HEK293 (cell line): Measurements from ENCODE around the gene PTGES2.

Source experiments
- CTCF ChIA-PET: fragments of 350-600 bp; formaldehyde crosslinking; extraction: SDS; loops from one replicate; lab custom pipeline; 2021; ENCODE audit warnings: antibody characterized with exemption; lab: Yijun Ruan, JAX
- POLR2A ChIA-PET: fragments of 300-600 bp; formaldehyde crosslinking; extraction: SDS; loops from one replicate; lab custom pipeline; 2020; ENCODE audit warnings: antibody characterized with exemption, inconsistent platforms; lab: Yijun Ruan, JAX
- H3K27ac ChIP-seq: fragments of 200-500 bp; sonication (Bioruptor generic); 2 replicates; pipeline ENCODE4 v1.5.1; 2014; ENCODE audit warnings: low read depth, low read length, control low read depth, inconsistent platforms; ENCODE audit errors: extremely low read depth
- H3K36me3 ChIP-seq, 2 experiments: fragments of 200-500 bp in 1 of 2; sonication (Bioruptor generic) in 1 of 2; 1 replicate in 1 of 2; 2 replicates in 1 of 2; pipeline ENCODE4 v1.5.1; 2014 to 2017; ENCODE audit warnings: inconsistent platforms in 2 of 2, low read length in 2 of 2; ENCODE audit not compliant: control insufficient read depth in 2 of 2, insufficient read depth in 1 of 2
- H3K4me1 ChIP-seq: fragments of 200-500 bp; sonication (Bioruptor generic); 2 replicates; pipeline ENCODE4 v1.5.1; 2014; ENCODE audit warnings: mild to moderate bottlenecking, low read length, inconsistent platforms; ENCODE audit not compliant: control insufficient read depth, insufficient read depth
- H3K4me3 ChIP-seq: 2 replicates; pipeline ENCODE4 v1.5.1; 2011; ENCODE audit warnings: low read depth, mild to moderate bottlenecking, control low read depth, low read length, moderate library complexity
- H3K9me3 ChIP-seq: fragments of 200-500 bp; sonication (Bioruptor generic); 2 replicates; pipeline ENCODE4 v1.5.1; 2014; ENCODE audit warnings: low read depth, low read length, inconsistent platforms; ENCODE audit not compliant: control insufficient read depth, insufficient read depth
- ATF2 ChIP-seq: fragments of 450-650 bp; formaldehyde crosslinking; IDR thresholded peaks from 2 replicates; pipeline ENCODE4 v1.5.1; 2016; ENCODE audit warnings: missing biosample characterization, missing genetic modification characterization, low read depth
- FEZF1 ChIP-seq: fragments of 450-650 bp; formaldehyde crosslinking; IDR thresholded peaks from 2 replicates; pipeline ENCODE4 v1.5.1; 2016; ENCODE audit warnings: missing biosample characterization, missing genetic modification characterization
- GLI4 ChIP-seq: fragments of 450-650 bp; formaldehyde crosslinking; IDR thresholded peaks from 2 replicates; pipeline ENCODE4 v1.5.1; 2016; ENCODE audit warnings: missing biosample characterization, missing genetic modification characterization
- KLF1 ChIP-seq: fragments of 450-650 bp; formaldehyde crosslinking; IDR thresholded peaks from 2 replicates; pipeline ENCODE4 v1.5.1; 2016; ENCODE audit warnings: missing biosample characterization, missing genetic modification characterization
- TRIM28 ChIP-seq: IDR thresholded peaks from 2 replicates; pipeline ENCODE4 v1.6.1; 2011; ENCODE audit warnings: low read length, control low read depth, borderline replicate concordance
- ZBTB10 ChIP-seq: fragments of 450-650 bp; formaldehyde crosslinking; IDR thresholded peaks from 2 replicates; pipeline ENCODE4 v1.5.1; 2016; ENCODE audit warnings: missing biosample characterization, missing genetic modification characterization
- ZBTB17 ChIP-seq: fragments of 450-650 bp; formaldehyde crosslinking; IDR thresholded peaks from 2 replicates; pipeline ENCODE4 v1.5.1; 2016; ENCODE audit warnings: missing biosample characterization, missing genetic modification characterization
- ZBTB21 ChIP-seq: fragments of 450-650 bp; formaldehyde crosslinking; IDR thresholded peaks from 2 replicates; pipeline ENCODE4 v1.5.1; 2017; ENCODE audit warnings: missing biosample characterization, missing genetic modification characterization
- ZBTB26 ChIP-seq: fragments of 450-650 bp; formaldehyde crosslinking; optimal IDR thresholded peaks from 2 replicates; pipeline ENCODE3; 2016; ENCODE audit warnings: missing biosample characterization, mild to moderate bottlenecking, missing genetic modification characterization
- ZBTB6 ChIP-seq: fragments of 450-650 bp; formaldehyde crosslinking; IDR thresholded peaks from 2 replicates; pipeline ENCODE4 v1.5.1; 2017; ENCODE audit warnings: missing biosample characterization, missing genetic modification characterization
- ZIC2 ChIP-seq: fragments of 450-650 bp; formaldehyde crosslinking; IDR thresholded peaks from 2 replicates; pipeline ENCODE4 v1.5.1; 2016; ENCODE audit warnings: missing biosample characterization, missing genetic modification characterization
- ZNF112 ChIP-seq: fragments of 450-650 bp; formaldehyde crosslinking; IDR thresholded peaks from 2 replicates; pipeline ENCODE4 v1.5.0; 2017; ENCODE audit warnings: missing biosample characterization, missing genetic modification characterization
- ZNF157 ChIP-seq: fragments of 450-650 bp; formaldehyde crosslinking; IDR thresholded peaks from 2 replicates; pipeline ENCODE4 v1.5.1; 2016; ENCODE audit warnings: missing biosample characterization, missing genetic modification characterization
- ZNF175 ChIP-seq: fragments of 450-650 bp; formaldehyde crosslinking; IDR thresholded peaks from 2 replicates; pipeline ENCODE4 v1.5.1; 2016; ENCODE audit warnings: missing biosample characterization, missing genetic modification characterization
- ZNF302 ChIP-seq: fragments of 450-650 bp; formaldehyde crosslinking; IDR thresholded peaks from 2 replicates; pipeline ENCODE4 v1.5.1; 2016; ENCODE audit warnings: missing biosample characterization, missing genetic modification characterization, low read depth
- ZNF350 ChIP-seq: fragments of 450-650 bp; formaldehyde crosslinking; IDR thresholded peaks from 2 replicates; pipeline ENCODE4 v1.5.0; 2017; ENCODE audit warnings: missing biosample characterization, mild to moderate bottlenecking, missing genetic modification characterization
- ZNF362 ChIP-seq: fragments of 450-650 bp; formaldehyde crosslinking; IDR thresholded peaks from 2 replicates; pipeline ENCODE4 v1.5.1; 2016; ENCODE audit warnings: missing biosample characterization, missing genetic modification characterization
- ZNF449 ChIP-seq: fragments of 450-650 bp; formaldehyde crosslinking; IDR thresholded peaks from 2 replicates; pipeline ENCODE4 v1.5.1; 2017; ENCODE audit warnings: missing biosample characterization, mild to moderate bottlenecking, missing genetic modification characterization, moderate library complexity
- ZNF571 ChIP-seq: fragments of 450-650 bp; formaldehyde crosslinking; IDR thresholded peaks from 2 replicates; pipeline ENCODE4 v1.5.0; 2017; ENCODE audit warnings: missing biosample characterization, missing genetic modification characterization
- ZNF621 ChIP-seq: fragments of 450-650 bp; formaldehyde crosslinking; IDR thresholded peaks from 2 replicates; pipeline ENCODE4 v1.5.1; 2017; ENCODE audit warnings: missing biosample characterization, missing genetic modification characterization
- ZNF837 ChIP-seq: fragments of 450-650 bp; formaldehyde crosslinking; IDR thresholded peaks from 2 replicates; pipeline ENCODE4 v1.5.1; 2016; ENCODE audit warnings: missing biosample characterization, missing genetic modification characterization
- ZSCAN16 ChIP-seq: fragments of 450-650 bp; formaldehyde crosslinking; IDR thresholded peaks from 2 replicates; pipeline ENCODE4 v1.5.1; 2016; ENCODE audit warnings: missing biosample characterization, missing genetic modification characterization
- ZSCAN18 ChIP-seq: fragments of 450-650 bp; formaldehyde crosslinking; IDR thresholded peaks from 2 replicates; pipeline ENCODE4 v1.5.1; 2016; ENCODE audit warnings: missing biosample characterization, missing genetic modification characterization

The PTGES2 gene

GRCh38 chr9:128089299-128089698, 38.2 kb downstream of the PTGES2 start:
- no peaks in the 10 kb centered on the region for H3K9me3 ChIP-seq
- 0 out of 2 replicates have a peak, but pooled peaks cover 4% of the 10 kb centered on the region for H3K4me1 ChIP-seq
- ChIA-PET POLR2A (interaction anchor here (1.1 kb wide), 1 partner anchor 9 kb away, joined by 6 read pairs; no protein-coding TSS in a partner anchor), CTCF (interaction anchor here (1.0 to 2.0 kb wide), 3 partner anchors 28 to 146 kb away, joined by 3 to 11 read pairs (median 4); no protein-coding TSS in a partner anchor)
- no peak overlapping the region for H3K27ac ChIP-seq
- H3K36me3 ChIP-seq, result no peaks in the 10 kb centered on the region; a peak in 1 of 3 replicates
- H3K4me3 ChIP-seq, result no peak overlapping the region
- no peak for TF ChIP-seq ZNF621 (tag by site-specific recombination)
- no peak for TF ChIP-seq ATF2 (tag by site-specific recombination)
- no peak for TF ChIP-seq ZNF571 (tag by site-specific recombination)
- TF ChIP-seq, all 188 proteins: peak for 0

GRCh38 chr9:128088253-128088945, 39.1 kb downstream of the PTGES2 start:
- no peak for TF ChIP-seq ZSCAN16 (tag by site-specific recombination)
- TF ChIP-seq ZNF112 (tag by site-specific recombination), result no peak
- no peak for TF ChIP-seq ZNF302
- TF ChIP-seq ZNF837 (tag by site-specific recombination), result no peak
- no peak for TF ChIP-seq ZBTB6 (tag by site-specific recombination)
- no peak for TF ChIP-seq FEZF1 (tag by site-specific recombination)
- TF ChIP-seq ZBTB17, result no peak
- no peak for TF ChIP-seq ZNF157 (tag by site-specific recombination)
- TF ChIP-seq ZNF350 (tag by site-specific recombination), result no peak
- TF ChIP-seq ZNF449 (tag by site-specific recombination), result no peak
- no peak for TF ChIP-seq ZSCAN18 (tag by site-specific recombination)
- TF ChIP-seq GLI4 (tag by site-specific recombination), result no peak
- TF ChIP-seq ZBTB21 (tag by site-specific recombination), result no peak
- no peak for TF ChIP-seq ZBTB10
- no peak for TF ChIP-seq ZNF362 (tag by site-specific recombination)
- TF ChIP-seq ZBTB26 (tag by site-specific recombination), result no peak
- TF ChIP-seq TRIM28, result no peak
- no peak for TF ChIP-seq ZIC2 (tag by site-specific recombination)
- no peak for TF ChIP-seq KLF1
- no peak for TF ChIP-seq ZNF175 (tag by site-specific recombination)
- no peak overlapping the region for H3K27ac ChIP-seq

More at GRCh38 chr9:128088253-128088945, 39.1 kb downstream of the PTGES2 start:
- ChIA-PET CTCF (interaction anchor here (0.7 to 2.4 kb wide), 7 partner anchors 10 to 840 kb away, joined by 3 to 9 read pairs (median 3); partner anchors contain the start of gene STXBP1), POLR2A (interaction anchor here (1.4 kb wide), 1 partner anchor 10 kb away, joined by 5 read pairs; no protein-coding TSS in a partner anchor)
- Histone ChIP-seq H3K9me3 (no peaks in the 10 kb centered on the region), H3K4me3 (no peak overlapping the region), H3K4me1 (0 out of 2 replicates have a peak, but pooled peaks cover 4% of the 10 kb centered on the region), H3K36me3 (no peaks in the 10 kb centered on the region; a peak in 1 of 3 replicates)
